A549 (cell line): ENCODE measurements around the gene NEDD9. TPM values are rescaled to one million over a fixed set of nuclear protein-coding genes. Genes with fewer than 3 reads are reported as not detected.

ENCODE experiments used
- ATAC-seq, 2 experiments: fragments of 200-7000 bp in 1 of 2; fragments of >200 bp in 1 of 2; cut with Nextera tagmentation in 1 of 2; cut with Tn5 transposase in 1 of 2; 3 replicates each; pipeline versions ENCODE4 v1.8.0 to v1.9.1; 2018 to 2020; ENCODE audit warnings: mild to moderate bottlenecking in 1 of 2, moderate library complexity in 1 of 2
- CTCF ChIA-PET: fragments of 300-600 bp; sonication (Branson Sonifier 250); formaldehyde crosslinking; extraction: SDS; loops from one replicate; lab custom pipeline; 2021; ENCODE audit warnings: antibody characterized with exemption, inconsistent platforms; lab: Yijun Ruan, JAX
- POLR2A ChIA-PET: fragments of 350-600 bp; formaldehyde crosslinking; extraction: SDS; loops from one replicate; lab custom pipeline; 2021; ENCODE audit warnings: antibody characterized with exemption, inconsistent platforms; lab: Yijun Ruan, JAX
- DNase-seq, 2 experiments: peaks; one replicate each; pipeline versions ENCODE4 v3.0.0 to v3.0.0-alpha.2; 2011 to 2016; ENCODE audit warnings: low read depth in 1 of 2, low spot score in 1 of 2
- FAIRE-seq: peaks from 2 replicates; lab custom pipeline; 2011; peaks lifted over from hg19 to GRCh38; lab: Jason Lieb, UNC
- H3K27ac ChIP-seq, 2 experiments: fragments of >200 bp; sonication (Bioruptor Twin); formaldehyde crosslinking; 3 replicates each; pipeline ENCODE4 v1.5.1; 2016 to 2017
- H3K4me1 ChIP-seq: fragments of >200 bp; sonication (Bioruptor Twin); formaldehyde crosslinking; 3 replicates; pipeline ENCODE4 v1.6.1; 2016
- H3K4me2 ChIP-seq: fragments of >200 bp; sonication (Bioruptor Twin); formaldehyde crosslinking; 3 replicates; pipeline ENCODE4 v1.6.1; 2016
- H3K4me3 ChIP-seq: fragments of >200 bp; sonication (Bioruptor Twin); formaldehyde crosslinking; 3 replicates; pipeline ENCODE4 v1.5.1; 2016
- H3K9me3 ChIP-seq: fragments of >200 bp; sonication (Bioruptor Twin); formaldehyde crosslinking; 3 replicates; pipeline ENCODE4 v1.6.1; 2016
- CBX8 ChIP-seq: fragments of 200-600 bp; sonication (generic); IDR thresholded peaks from 2 replicates; pipeline ENCODE4 v1.6.1; 2016
- HMGXB4 ChIP-seq: fragments of 250-450 bp; sonication (Bioruptor Pico); IDR thresholded peaks from 2 replicates; pipeline ENCODE4 v1.5.0; 2021; ENCODE audit warnings: mild to moderate bottlenecking, moderate library complexity, borderline replicate concordance
- HOXA7 ChIP-seq: fragments of 250-450 bp; sonication (Bioruptor Pico); IDR thresholded peaks from 2 replicates; pipeline ENCODE4 v1.5.0; 2020; ENCODE audit warnings: mild to moderate bottlenecking, moderate library complexity
- HOXB13 ChIP-seq: fragments of 250-450 bp; sonication (Bioruptor Pico); IDR thresholded peaks from 2 replicates; pipeline ENCODE4 v1.5.0; 2020; ENCODE audit warnings: low read depth, mild to moderate bottlenecking, moderate library complexity
- JUNB ChIP-seq: fragments of >200 bp; sonication (Bioruptor Twin); formaldehyde crosslinking; IDR thresholded peaks from 2 replicates; pipeline ENCODE4 v1.6.1; 2016
- MAFK ChIP-seq: fragments of 450-650 bp; IDR thresholded peaks from 2 replicates; pipeline ENCODE4 v1.6.1; 2014; ENCODE audit not compliant: partially characterized antibody
- MAZ ChIP-seq: fragments of 150-350 bp; IDR thresholded peaks from 2 replicates; pipeline ENCODE4 v1.6.1; 2014; ENCODE audit warnings: antibody characterized with exemption, low read depth, low read length, borderline replicate concordance
- RAD21 ChIP-seq, 2 experiments: fragments of >200 bp in 1 of 2; sonication (Bioruptor Twin) in 1 of 2; formaldehyde crosslinking in 1 of 2; IDR thresholded peaks in 1 of 2; conservative IDR thresholded peaks in 1 of 2; 2 replicates in 1 of 2; 3 replicates in 1 of 2; pipeline ENCODE4 v1.6.1; 2012 to 2018; ENCODE audit warnings: inconsistent platforms in 1 of 2
- REST ChIP-seq: fragments of 200-600 bp; sonication (generic); IDR thresholded peaks from 2 replicates; pipeline ENCODE4 v1.6.1; 2016; ENCODE audit warnings: antibody characterized with exemption, mild to moderate bottlenecking, moderate library complexity
- SREBF2 ChIP-seq: fragments of 450-650 bp; IDR thresholded peaks from 2 replicates; pipeline ENCODE4 v1.6.1; 2014; ENCODE audit warnings: mild to moderate bottlenecking, moderate library complexity
- USF2 ChIP-seq: fragments of 450-650 bp; IDR thresholded peaks from 2 replicates; pipeline ENCODE4 v1.6.1; 2014; ENCODE audit warnings: antibody characterized with exemption
- WGBS: methylation state at CpG from one replicate; pipeline ENCODE4 v1.1.6; 2017; ENCODE audit errors: missing lambda C conversion rate; 5-methylcytosine and 5-hydroxymethylcytosine counted together
- polyA plus RNA-seq, 4 experiments: library from polyadenylated mRNA; depleted of rRNA in 3 of 4; stranded (reverse); fragments of >200 nt; fragmentation: RNase III in 1 of 4; extraction: RNeasy Plus Mini Kit Qiagen cat#74134 plus additional on column Dnase treatment in 1 of 4; gene quantifications; 2 replicates in 3 of 4; 3 replicates in 1 of 4; pipeline ENCODE4 v1.2.3, GENCODE V29; 2011 to 2017

Gene NEDD9
- polyA plus RNA-seq, 2 of the 4 experiments (the other 2 are of a cell fraction): 46.7 to 79.6 TPM

GRCh38 chr6:11203306-11204004 lies 29.0 kb downstream of the NEDD9 start:
- 86% methylated on average over 6 of the region's 6 CpGs for WGBS
- no peak for FAIRE-seq
- peaks cover 96% of the 10 kb centered on the region for H3K4me1 ChIP-seq
- H3K9me3 ChIP-seq: no peaks in the 10 kb centered on the region
- H3K27ac ChIP-seq: peak overlapping the region; percentile 94 to 98
- CTCF ChIA-PET: interaction anchor here (1.0 to 1.6 kb wide), 4 partner anchors 108 to 293 kb away, joined by 3 to 15 read pairs (median 5); no protein-coding TSS in a partner anchor
- no peak for TF ChIP-seq HOXB13 (CRISPR knock-in tag)
- TF ChIP-seq REST: no peak
- no peak for TF ChIP-seq CBX8
- TF ChIP-seq USF2: no peak
- TF ChIP-seq, all 56 proteins: peak for 0
- peak overlapping the region; percentile 41 for H3K4me2 ChIP-seq
- H3K4me3 ChIP-seq: no peak overlapping the region
- no peak for DNase-seq
- no peak for ATAC-seq
- POLR2A ChIA-PET: no interaction called here

GRCh38 chr6:11202513-11203305 lies 29.8 kb downstream of the NEDD9 start:
- Histone ChIP-seq H3K27ac (peak overlapping the region; percentile 94 to 98), H3K4me1 (peaks cover 96% of the 10 kb centered on the region), H3K9me3 (no peaks in the 10 kb centered on the region), H3K4me3 (no peak overlapping the region)
- CTCF ChIA-PET: interaction anchor here (1.0 to 1.6 kb wide), 3 partner anchors 30 to 293 kb away, joined by 3 to 15 read pairs (median 4); no protein-coding TSS in a partner anchor
- FAIRE-seq (no peak), DNase-seq (no peak)
- POLR2A ChIA-PET: no interaction called here
- 58% methylated on average over 9 of the region's 9 CpGs for WGBS
- TF ChIP-seq RAD21 (conservative IDR thresholded peaks at IDR 0.05 in 1 of 2, IDR thresholded peaks at IDR 0.05 in 1 of 2): no peak
- TF ChIP-seq HMGXB4 (CRISPR knock-in tag): 0 out of 2 replicates have a peak, but pooled peaks have one; percentile 10
- no peak for TF ChIP-seq MAZ
- TF ChIP-seq MAFK: no peak
- TF ChIP-seq HOXA7 (CRISPR knock-in tag): no peak
- TF ChIP-seq HOXB13 (CRISPR knock-in tag): no peak
- TF ChIP-seq JUNB: no peak
- TF ChIP-seq SREBF2: no peak
- TF ChIP-seq, all 56 proteins: peak for 1
- no peak for ATAC-seq
- H3K4me2 ChIP-seq: peak overlapping the region; percentile 41
